Heart left ventricle (tissue), 16 donors: ENCODE measurements around the gene ZNF184. TPM values are rescaled to one million over a fixed set of nuclear protein-coding genes. Genes with fewer than 3 reads are reported as not detected.

Experiments
- ATAC-seq, 4 donors: fragments of 200-7000 bp; cut with Tn5 transposase; one replicate each; pipeline ENCODE4 v1.9.1; 2020 to 2022; ENCODE audit warnings: moderate library complexity in 4 of 4, mild to moderate bottlenecking in 3 of 4, moderate number of reproducible peaks in 1 of 4
- DNase-seq, 5 donors: peaks; one replicate each; pipeline ENCODE4 v3.0.0-alpha.2; 2020
- H3K27ac ChIP-seq, 12 donors: fragments of 200-600 bp; sonication (generic) in 4 of 12; one replicate each; pipeline versions ENCODE4 v1.5.0 to v1.8.0; 2016 to 2022; ENCODE audit warnings: mild to moderate bottlenecking in 2 of 12
- H3K27me3 ChIP-seq, 9 donors: fragments of 200-600 bp; sonication (generic) in 2 of 9; one replicate each; pipeline versions ENCODE4 v1.5.1 to v1.8.0; 2016 to 2022; ENCODE audit warnings: mild to moderate bottlenecking in 3 of 9
- H3K36me3 ChIP-seq, 9 donors: fragments of 200-600 bp; sonication (generic) in 2 of 9; one replicate each; pipeline versions ENCODE4 v1.5.0 to v1.8.0; 2018 to 2022; ENCODE audit warnings: mild to moderate bottlenecking in 2 of 9
- H3K4me1 ChIP-seq, 12 donors: fragments of 200-600 bp; sonication (generic) in 4 of 12; one replicate each; pipeline versions ENCODE4 v1.5.0 to v1.8.0; 2016 to 2022; ENCODE audit warnings: mild to moderate bottlenecking in 3 of 12
- H3K4me3 ChIP-seq, 12 donors: fragments of 200-600 bp; sonication (generic) in 4 of 12; one replicate each; pipeline versions ENCODE4 v1.5.0 to v1.8.0; 2017 to 2022; ENCODE audit warnings: mild to moderate bottlenecking in 9 of 12, moderate library complexity in 4 of 12
- H3K9me3 ChIP-seq, 12 donors: fragments of 200-600 bp; sonication (generic) in 4 of 12; one replicate each; pipeline versions ENCODE4 v1.5.0 to v1.8.0; 2016 to 2022; ENCODE audit warnings: mild to moderate bottlenecking in 1 of 12
- CTCF ChIP-seq, 12 donors: fragments of 200-600 bp; sonication (generic) in 4 of 12; IDR thresholded peaks; one replicate each; pipeline versions ENCODE4 v1.5.0 to v1.8.0; 2018 to 2022; ENCODE audit warnings: antibody characterized with exemption in 12 of 12, mild to moderate bottlenecking in 5 of 12
- POLR2A ChIP-seq, 2 donors: fragments of 450-650 bp; IDR thresholded peaks; one replicate each; pipeline ENCODE4 v1.6.1; 2017; ENCODE audit warnings: antibody characterized with exemption in 2 of 2, mild to moderate bottlenecking in 2 of 2, moderate library complexity in 2 of 2
- WGBS, 4 donors: extraction: QIAGEN DNeasy Blood & Tissue Kit in 2 of 4; methylation state at CpG; one replicate each; pipeline versions ENCODE4 v1.1.5 to v1.1.7; 2013 to 2018; 5-methylcytosine and 5-hydroxymethylcytosine counted together
- intact Hi-C, 10 donors: fragments of 100-400 bp; cut with DNase I; formaldehyde crosslinking; loops; one replicate each; pipeline versions ENCODE4 v1.11.1 to v1.14.2; 2022
- polyA plus RNA-seq, 2 donors: library from polyadenylated mRNA; stranded (reverse); fragments of 200-250 nt; gene quantifications; one replicate each; pipeline ENCODE4 v1.2.3, GENCODE V29; 2013
- total RNA-seq, 9 donors: library from RNA; depleted of rRNA in 2 of 9; stranded (reverse); fragments of >200 nt in 2 of 9; fragmentation: NEBNext Ultra II Directional in 3 of 9; extraction: Animal tissue kit (Norgen Biotek cat#: 25700) in 3 of 9; gene quantifications; one replicate each; pipeline versions ENCODE4 v1.1.0 to v1.2.4, GENCODE V29; 2016 to 2023
- donor health status: ischemic (EF 13 %, LVEDD 7.1; RV severe dilation, severe dysfunction).
- donor health status: healthy with polysubstance abuse.
- donor health status: DM: no; HTN: yes; CAD: no.
- donor health status: DM: no; HTN: no; CAD: no.
- donor health status: ischemic (EF 25% LVEDD 6.9; RV normal size, moderate dysfunction).
- donor health status: ischemic (EF 25% LVEDD 5.7; RV mildly dilated, moderate dysfunction).
- donor health status: healthy.
- donor health status: DM: yes; HTN: yes; CAD: no.
- donor health status: ischemic (EF 35%, LVEDD 5.7; RV mildly dilated, moderate dysfunction).
- donor health status: nonischemic (EF 11% LVEDD 7.7; RV severe dilation, severe dysfunction).
- donor health status: DM: yes; HTN: yes; CAD: no.
- donor health status: PGD.
- donor health status: ischemic (EF 29% LVEDD 5.4; RV normal size, mild dysfunction).
- donor health status: nonischemic (EF 23%, LVEDD 6.1; RV moderate dilation, normal function).

The ZNF184 gene
- total and polyA plus RNA-seq, 11 donors = 0.99 to 6.5 (median 3.7) TPM

DNA sequence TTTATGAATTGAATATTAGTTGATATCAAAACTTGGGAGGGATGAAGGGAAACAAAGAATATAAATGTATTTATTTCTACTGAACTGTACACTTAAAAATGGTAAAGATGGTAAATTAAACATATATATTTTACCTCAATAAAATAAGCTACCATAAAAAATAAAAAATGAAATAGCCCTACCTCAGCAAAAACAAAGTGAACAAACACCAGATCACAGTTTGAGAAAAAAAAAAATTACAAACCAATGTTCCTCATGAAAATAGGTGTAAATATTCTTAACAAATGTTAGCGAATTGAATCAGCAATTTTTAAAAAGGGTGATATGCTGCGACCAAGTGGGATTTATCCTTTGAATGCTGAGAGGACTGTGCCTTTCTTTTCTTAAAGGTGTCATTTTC is 28.3 kb upstream of the ZNF184 start:
- no peak overlapping the region for H3K4me3 ChIP-seq
- H3K9me3 ChIP-seq = no peaks in the 10 kb centered on the region
- H3K27ac ChIP-seq = no peak overlapping the region
- WGBS, 4 donors = 68 to 78% (median 75%) methylated on average over 2 of the region's 2 CpGs
- ATAC-seq (no peak), DNase-seq (no peak)
- no peak for TF ChIP-seq CTCF (IDR thresholded peaks at IDR 0.05)
- no peak for TF ChIP-seq POLR2A (IDR thresholded peaks at IDR 0.05)
- H3K4me1 ChIP-seq = peaks cover 0 to 13% (median 5%) of the 10 kb centered on the region in 12 donors
- intact Hi-C loops = loop anchor here in 3 of 10 donors (5.0 to 10.0 kb wide), 3 partner anchors 64 to 324 kb away; no protein-coding TSS in a partner anchor
- no peaks in the 10 kb centered on the region for H3K36me3 ChIP-seq
- peaks cover 0 to 34% (median 0%) of the 10 kb centered on the region in 9 donors for H3K27me3 ChIP-seq

DNA sequence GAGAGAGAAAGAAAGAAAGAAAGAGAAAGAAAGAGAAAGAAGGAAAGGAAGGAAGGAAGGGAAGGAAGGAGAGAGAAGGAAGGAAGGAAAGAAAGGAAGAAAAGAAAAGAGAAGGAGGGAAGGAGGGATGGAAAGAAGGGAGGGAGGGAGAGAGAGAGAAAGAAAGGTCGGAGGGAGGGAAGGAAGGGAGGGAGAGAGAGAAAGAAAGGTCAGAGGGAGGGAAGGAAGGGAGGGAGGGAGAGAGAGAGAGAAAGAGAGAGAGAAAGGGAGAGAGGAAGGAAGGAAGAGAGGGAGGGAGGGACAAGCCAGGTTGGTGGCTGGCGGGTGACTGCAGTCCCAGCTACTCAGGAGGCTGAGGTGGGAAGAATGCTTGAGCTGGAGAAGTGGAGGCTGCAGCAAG is 27.3 kb upstream of the ZNF184 start:
- intact Hi-C loops = loop anchor here in 3 of 10 donors (5.0 to 10.0 kb wide), 3 partner anchors 65 to 323 kb away; no protein-coding TSS in a partner anchor

DNA sequence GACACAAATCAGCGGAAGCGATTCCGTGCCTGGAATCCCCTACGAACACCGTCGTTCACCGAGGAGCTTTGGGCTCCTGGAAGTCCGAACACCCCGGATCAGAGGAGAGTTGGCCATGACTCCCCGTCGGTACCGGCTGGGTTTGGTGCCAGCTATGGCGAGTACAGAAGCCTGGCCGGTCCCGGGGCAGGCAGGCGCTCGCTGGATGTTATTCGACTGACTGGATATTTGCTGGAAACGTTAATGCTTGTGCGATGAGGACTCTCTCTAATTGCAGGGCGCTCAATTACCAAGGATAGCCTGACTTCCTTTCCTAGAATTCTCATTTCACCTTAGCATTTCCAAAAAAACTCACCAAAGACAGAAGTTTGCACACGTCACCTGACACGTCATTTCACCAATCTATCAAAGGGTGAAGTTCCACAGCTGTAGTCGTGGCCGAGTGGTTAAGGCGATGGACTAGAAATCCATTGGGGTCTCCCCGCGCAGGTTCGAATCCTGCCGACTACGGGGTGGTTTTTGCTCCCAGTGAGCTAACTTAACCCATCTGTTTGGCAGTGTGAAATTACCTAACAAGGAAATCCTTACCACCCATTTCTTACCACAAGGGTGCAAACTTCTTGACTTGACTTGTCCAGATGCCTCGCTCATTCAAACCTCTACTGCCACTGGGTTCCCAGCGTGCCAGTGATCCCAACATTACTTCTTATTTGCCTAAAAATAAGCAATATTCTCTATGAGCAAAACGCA is 22.7 kb upstream of the ZNF184 start:
- TF ChIP-seq POLR2A (IDR thresholded peaks at IDR 0.05) = no peak
- no peak for TF ChIP-seq CTCF (IDR thresholded peaks at IDR 0.05)
- peak overlapping the region in 3 of 12 donors; percentile 4 to 37 (median 12) for H3K27ac ChIP-seq
- H3K36me3 ChIP-seq = no peaks in the 10 kb centered on the region
- peak in 3 of 4 donors; percentile 65 to 95 (median 89) for ATAC-seq
- H3K4me3 ChIP-seq = peak overlapping the region; percentile 14 to 70 (median 54)
- intact Hi-C loops = no loop called here
- peaks cover 0 to 7% (median 0%) of the 10 kb centered on the region in 12 donors for H3K4me1 ChIP-seq
- peaks cover 0 to 59% (median 5%) of the 10 kb centered on the region in 9 donors for H3K27me3 ChIP-seq
- WGBS, 4 donors = 2 to 4% (median 3%) methylated on average over 34 of the region's 34 CpGs
- DNase-seq = peak in 4 of 5 donors; percentile 28 to 58 (median 46)
- no peaks in the 10 kb centered on the region for H3K9me3 ChIP-seq

More for the DNA sequence above, 27.3 kb upstream of the ZNF184 start:
- ATAC-seq (no peak), DNase-seq (no peak)
- Histone ChIP-seq H3K27ac (no peak overlapping the region), H3K4me3 (no peak overlapping the region), H3K4me1 (peaks cover 0 to 14% (median 6%) of the 10 kb centered on the region in 12 donors), H3K9me3 (no peaks in the 10 kb centered on the region), H3K36me3 (no peaks in the 10 kb centered on the region), H3K27me3 (peaks cover 0 to 43% (median 4%) of the 10 kb centered on the region in 9 donors)
- TF ChIP-seq POLR2A (IDR thresholded peaks at IDR 0.05) (no peak), CTCF (IDR thresholded peaks at IDR 0.05) (no peak)
- WGBS, 4 donors = 19 to 25% (median 23%) methylated on average over 2 of the region's 2 CpGs

DNA sequence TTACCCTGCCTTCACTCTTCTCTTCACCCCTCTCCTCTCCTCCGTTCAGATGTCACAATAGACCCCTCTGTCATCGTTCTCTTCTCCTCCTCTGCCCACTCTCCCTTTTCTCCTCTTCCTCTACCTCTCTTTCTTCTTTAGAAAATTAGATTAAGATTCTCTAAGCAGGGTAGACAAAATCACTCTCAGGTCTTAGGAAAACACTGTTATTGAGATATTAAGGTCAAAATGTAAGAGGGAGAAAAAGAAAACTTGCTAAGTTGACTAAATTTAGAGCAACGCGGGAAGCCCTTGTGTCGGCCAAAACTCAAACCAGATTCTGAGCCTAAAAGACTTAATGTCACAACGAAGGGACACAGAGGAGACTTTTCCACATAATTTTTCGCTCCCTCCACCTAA is 22.1 kb upstream of the ZNF184 start:
- H3K9me3 ChIP-seq = no peaks in the 10 kb centered on the region
- TF ChIP-seq CTCF (IDR thresholded peaks at IDR 0.05) = no peak
- no peak for TF ChIP-seq POLR2A (IDR thresholded peaks at IDR 0.05)
- H3K36me3 ChIP-seq = no peaks in the 10 kb centered on the region
- no peak for DNase-seq
- H3K27me3 ChIP-seq = peaks cover 0 to 59% (median 5%) of the 10 kb centered on the region in 9 donors
- WGBS, 4 donors = 4 to 8% (median 8%) methylated on average over 7 of the region's 7 CpGs
- peaks cover 0 to 7% (median 0%) of the 10 kb centered on the region in 12 donors for H3K4me1 ChIP-seq
- peak overlapping the region in 3 of 12 donors; percentile 4 to 37 (median 12) for H3K27ac ChIP-seq
- ATAC-seq = no peak
- H3K4me3 ChIP-seq = peak overlapping the region; percentile 14 to 70 (median 54)
- intact Hi-C loops = no loop called here
